GM12878 (cell line): ENCODE data around the gene SH3BP1. TPM values are rescaled to one million over a fixed set of nuclear protein-coding genes. Genes with fewer than 3 reads are reported as not detected.

Experiments used
- ATF7 ChIP-seq: fragments of 450-650 bp; IDR thresholded peaks from 2 replicates; pipeline ENCODE4 v1.6.1; 2016; ENCODE audit warnings: low read depth, mild to moderate bottlenecking
- CBFB ChIP-seq: IDR thresholded peaks from 2 replicates; pipeline ENCODE4 v1.6.1; 2016; ENCODE audit warnings: antibody characterized with exemption, low read depth
- CHD1 ChIP-seq: IDR thresholded peaks from 2 replicates; pipeline ENCODE4 v1.6.1; 2012; ENCODE audit warnings: low read depth, low read length, improper control_type of control experiment
- CREB1 ChIP-seq: IDR thresholded peaks from 2 replicates; pipeline ENCODE4 v1.6.1; 2012; ENCODE audit warnings: low read depth, mild to moderate bottlenecking, inconsistent platforms
- EED ChIP-seq: sonication (generic); IDR thresholded peaks from 2 replicates; pipeline ENCODE4 v1.6.1; 2016; ENCODE audit warnings: antibody characterized with exemption, low read depth
- EGR1 ChIP-seq, 2 experiments: IDR thresholded peaks; 1 replicate in 1 of 2; 2 replicates in 1 of 2; pipeline ENCODE4 v1.6.1; 2011 to 2012; ENCODE audit warnings: low read depth in 2 of 2, low read length in 2 of 2, borderline replicate concordance in 1 of 2, mild to moderate bottlenecking in 1 of 2, moderate library complexity in 1 of 2
- EP300 ChIP-seq, 2 experiments: fragments of 150-350 bp in 1 of 2; IDR thresholded peaks; 2 replicates each; pipeline ENCODE4 v1.6.1; 2011 to 2012; ENCODE audit warnings: low read depth in 2 of 2, low read length in 2 of 2, borderline replicate concordance in 1 of 2, improper control_type of control experiment in 1 of 2, inconsistent platforms in 1 of 2; ENCODE audit not compliant: control insufficient read depth in 1 of 2
- ESRRA ChIP-seq: IDR thresholded peaks from 2 replicates; pipeline ENCODE4 v1.6.1; 2012; ENCODE audit warnings: mild to moderate bottlenecking, low read length, improper control_type of control experiment
- GATAD2B ChIP-seq: fragments of 450-650 bp; conservative IDR thresholded peaks from 2 replicates; pipeline ENCODE4 v1.6.1; 2017; ENCODE audit warnings: low read depth, mild to moderate bottlenecking, moderate library complexity
- IRF5 ChIP-seq: fragments of 450-650 bp; IDR thresholded peaks from 2 replicates; pipeline ENCODE4 v1.6.1; 2017; ENCODE audit warnings: borderline replicate concordance
- MEF2A ChIP-seq: IDR thresholded peaks from 2 replicates; pipeline ENCODE4 v1.6.1; 2011; ENCODE audit warnings: low read depth, mild to moderate bottlenecking, low read length, moderate library complexity; ENCODE audit not compliant: insufficient read depth
- NRF1 ChIP-seq: conservative IDR thresholded peaks from 2 replicates; pipeline ENCODE4 v1.6.1; 2011; ENCODE audit warnings: mild to moderate bottlenecking, low read depth, low read length, improper control_type of control experiment
- PRDM15 ChIP-seq: fragments of 450-650 bp; formaldehyde crosslinking; IDR thresholded peaks from 2 replicates; pipeline ENCODE4 v1.4.0; 2020; ENCODE audit warnings: mild to moderate bottlenecking, moderate library complexity
- RELA ChIP-seq: fragments of 450-650 bp; IDR thresholded peaks from 2 replicates; pipeline ENCODE4 v1.8.0; 2014; ENCODE audit warnings: borderline replicate concordance; ENCODE audit not compliant: partially characterized antibody
- SIX5 ChIP-seq: IDR thresholded peaks from 2 replicates; pipeline ENCODE4 v1.6.1; 2011; ENCODE audit warnings: mild to moderate bottlenecking, low read depth, low read length, moderate library complexity; ENCODE audit not compliant: severe bottlenecking
- SKIL ChIP-seq: fragments of 450-650 bp; IDR thresholded peaks from 2 replicates; pipeline ENCODE4 v1.6.1; 2017; ENCODE audit warnings: mild to moderate bottlenecking, low read depth, inconsistent platforms; ENCODE audit not compliant: poor library complexity, severe bottlenecking
- SREBF2 ChIP-seq: IDR thresholded peaks from 2 replicates; pipeline ENCODE4 v1.6.1; 2012; ENCODE audit warnings: mild to moderate bottlenecking, low read length
- ZBTB11 ChIP-seq: fragments of 450-650 bp; formaldehyde crosslinking; IDR thresholded peaks from 2 replicates; pipeline ENCODE4 v1.5.0; 2022; ENCODE audit warnings: mild to moderate bottlenecking, missing genetic modification characterization
- polyA plus RNA-seq, 11 experiments: library from polyadenylated mRNA; depleted of rRNA in 4 of 11; unstranded in 6 of 11; stranded (reverse) in 5 of 11; fragments of >200 nt; fragmentation: Nextera tagmentation in 4 of 11; fragmentation: Illumina TruSeq in 1 of 11; extraction: Ambion mirVana in 4 of 11; extraction: Trizol in 1 of 11; gene quantifications; 1 replicate in 1 of 11; 2 replicates in 10 of 11; pipeline versions ENCODE4 v1.2.1 to v1.2.3, GENCODE V29; 2011 to 2016; ENCODE audit warnings: inconsistent platforms in 2 of 11, missing spikeins in 2 of 11, low read depth in 1 of 11
- total RNA-seq, 4 experiments: library from RNA; depleted of rRNA in 3 of 4; stranded (reverse); fragments of >200 nt in 3 of 4; fragmentation: Illumina TruSeq in 1 of 4; extraction: Trizol in 1 of 4; gene quantifications; 2 replicates each; pipeline versions ENCODE4 v1.2.1 to v1.2.3, GENCODE V29; 2013 to 2021

The SH3BP1 gene
- total and polyA plus RNA-seq, 10 of the 15 experiments (the other 5 are each of a cell fraction or from before 2014, with no cell fraction given) = 0.29 to 70.5 (median 22.5) TPM

GRCh38 chr22:37658133-37659065 is 18.9 kb downstream of the SH3BP1 start, which contains the start of gene PDXP (continued):
- TF ChIP-seq ZBTB11 (CRISPR knock-in tag) (no peak), CREB1 (peak; percentile 97), SIX5 (no peak), PRDM15 (CRISPR knock-in tag) (no peak), EED (no peak), GATAD2B (peak; percentile 72; the same call in 1 of the 2 replicates), EP300 (IDR thresholded peaks at IDR 0.05; ENCODE audit: borderline replicate concordance in 1 of 2, control insufficient read depth in 1 of 2, low read depth in 2 of 2, low read length in 2 of 2) (no peak), ATF7 (no peak), CBFB (no peak), EGR1 (IDR thresholded peaks at IDR 0.05; ENCODE audit: borderline replicate concordance in 1 of 2, low read depth in 2 of 2, low read length in 2 of 2) (no peak), MEF2A (no peak), ESRRA (no peak), CHD1 (no peak), NRF1 (no peak), RELA (no peak), IRF5 (no peak), SKIL (no peak), SREBF2 (no peak)
